ENCODE measurements around the gene CPNE9. TPM values are rescaled to one million over a fixed set of nuclear protein-coding genes. Genes with fewer than 3 reads are reported as not detected.

Gene CPNE9
- total RNA-seq, 1 experiment from 2014 or later, result not detected

GRCh38 chr3:9779075-9779593, 75.5 kb downstream of the CPNE9 start:
- CTCF ChIA-PET, result no interaction called here
- intact Hi-C loops (cut with micrococcal nuclease; ENCODE audit: unreplicated experiment), result no loop called here
- Histone ChIP-seq H3K36me3 (ENCODE audit: control insufficient read depth, insufficient read depth, low read length) (no peaks in the 10 kb centered on the region; the same call in 1 of the 2 replicates), H3K9me3 (no peaks in the 10 kb centered on the region), H3K4me1 (no peaks in the 10 kb centered on the region), H3K4me3 (ENCODE audit: low read depth, low read length) (no peak overlapping the region), H3K27me3 (replicated peaks; ENCODE audit: control insufficient read depth, insufficient read depth, low read length) (no peaks in the 10 kb centered on the region)
- no peaks in the 10 kb centered on the region for H3K4me1 Mint-ChIP-seq (ENCODE audit: low read depth, unreplicated experiment)
- no TSS peak for BruUV-seq (replicated peaks)
- no peaks in the 10 kb centered on the region for H3K9me3 Mint-ChIP-seq (ENCODE audit: unreplicated experiment)
- no peak for TF ChIP-seq CTCF (IDR thresholded peaks at IDR 0.05; ENCODE audit: insufficient read depth in 1 of 2, low read depth in 1 of 2, low read length in 1 of 2, severe bottlenecking in 1 of 2, unreplicated experiment in 1 of 2)
- no peak overlapping the region for H3K4me3 Mint-ChIP-seq (ENCODE audit: unreplicated experiment)
- POLR2A ChIA-PET, result interaction anchor here (1.2 kb wide), 1 partner anchor 14 kb away, joined by 3 read pairs; the partner anchor contains the start of gene ARPC4
- no peak for DNase-seq
- H3K27me3 Mint-ChIP-seq (ENCODE audit: insufficient read depth, unreplicated experiment), result no peaks in the 10 kb centered on the region
- no peak overlapping the region for H3K27ac Mint-ChIP-seq (ENCODE audit: unreplicated experiment)
- peaks cover 12% of the 10 kb centered on the region for H3K36me3 Mint-ChIP-seq (ENCODE audit: insufficient read depth, unreplicated experiment)

Other genes with a start within 250 kb of the CPNE9 start
- gene LHFPL4, start 150.0 kb upstream of the CPNE9 start, total RNA-seq (2022), result not detected in 2 replicates
- gene MTMR14, start 54.3 kb upstream of the CPNE9 start, total RNA-seq (2022), result 30.1 and 34.7 TPM in 2 replicates
- gene BRPF1, start 27.9 kb downstream of the CPNE9 start, total RNA-seq (2022), result 24.7 and 26.0 TPM in 2 replicates
- gene OGG1, start 46.1 kb downstream of the CPNE9 start, total RNA-seq (2022), result 24.1 and 25.3 TPM in 2 replicates
- gene CAMK1, start 66.1 kb downstream of the CPNE9 start, total RNA-seq (2022), result 9.7 and 11.9 TPM in 2 replicates
- 49.2 and 49.6 TPM in 2 replicates for gene TADA3, start 88.6 kb downstream of the CPNE9 start, total RNA-seq (2022)
- 158 and 160 TPM in 2 replicates for gene ARPC4, start 89.2 kb downstream of the CPNE9 start, total RNA-seq (2022)
- 10.3 and 13.3 TPM in 2 replicates for gene TTLL3, start 106.4 kb downstream of the CPNE9 start, total RNA-seq (2022)
- gene RPUSD3, start 140.2 kb downstream of the CPNE9 start, total RNA-seq (2022), result 54.8 and 61.8 TPM in 2 replicates
- 1.9 and 3.8 TPM in 2 replicates for gene CIDEC, start 176.4 kb downstream of the CPNE9 start, total RNA-seq (2022)
- 34.2 and 35.9 TPM in 2 replicates for gene JAGN1, start 186.8 kb downstream of the CPNE9 start, total RNA-seq (2022)
- 77.3 and 82.9 TPM in 2 replicates for gene IL17RE, start 199.0 kb downstream of the CPNE9 start, total RNA-seq (2022)
- gene IL17RC, start 213.3 kb downstream of the CPNE9 start, total RNA-seq (2022), result 8.5 and 11.3 TPM in 2 replicates
- gene CRELD1, start 230.0 kb downstream of the CPNE9 start, total RNA-seq (2022), result 17.1 and 18.3 TPM in 2 replicates
- gene PRRT3, start 248.6 kb downstream of the CPNE9 start, total RNA-seq (2022), result 1.1 and 1.3 TPM in 2 replicates